SK-N-SH treated with all-trans-retinoic acid at 6 μM for 48 hours (cell line): Measurements from ENCODE around the gene RHOT2.

ENCODE experiments used
- ATAC-seq: fragments of 200-7000 bp; cut with Tn5 transposase; 3 replicates; pipeline ENCODE4 v1.9.1; 2020; ENCODE audit warnings: mild to moderate bottlenecking, moderate library complexity
- ARNTL ChIP-seq: fragments of 450-650 bp; formaldehyde crosslinking; IDR thresholded peaks from 2 replicates; pipeline ENCODE4 v1.5.0; 2020; ENCODE audit warnings: low read depth, mild to moderate bottlenecking, moderate library complexity, borderline replicate concordance
- BACH2 ChIP-seq: fragments of 250-450 bp; sonication (Bioruptor Pico); IDR thresholded peaks from 2 replicates; pipeline ENCODE4 v1.9.0; 2021; ENCODE audit warnings: mild to moderate bottlenecking, borderline replicate concordance
- CSDC2 ChIP-seq: fragments of 250-450 bp; sonication (Bioruptor Pico); IDR thresholded peaks from 2 replicates; pipeline ENCODE4 v1.5.0; 2020; ENCODE audit warnings: mild to moderate bottlenecking, moderate library complexity
- ESRRG ChIP-seq: fragments of 250-450 bp; sonication (Bioruptor Pico); IDR thresholded peaks from 2 replicates; pipeline ENCODE4 v1.6.1; 2021; ENCODE audit warnings: mild to moderate bottlenecking
- GLIS3 ChIP-seq: fragments of 250-450 bp; sonication (Bioruptor Pico); IDR thresholded peaks from 2 replicates; pipeline ENCODE4 v1.5.0; 2020; ENCODE audit warnings: mild to moderate bottlenecking, moderate library complexity
- OSR1 ChIP-seq: fragments of 250-450 bp; sonication (Bioruptor Pico); IDR thresholded peaks from 2 replicates; pipeline ENCODE4 v1.8.0; 2022; ENCODE audit warnings: moderate library complexity, mild to moderate bottlenecking, inconsistent platforms
- PPARA ChIP-seq: fragments of 250-450 bp; sonication (Bioruptor Pico); IDR thresholded peaks from 2 replicates; pipeline ENCODE4 v1.5.0; 2020; ENCODE audit warnings: mild to moderate bottlenecking, borderline replicate concordance
- RARB ChIP-seq: fragments of 250-450 bp; sonication (Bioruptor Pico); IDR thresholded peaks from 2 replicates; pipeline ENCODE4 v1.8.0; 2021; ENCODE audit warnings: mild to moderate bottlenecking, moderate library complexity
- SNAI2 ChIP-seq: fragments of 250-450 bp; sonication (Bioruptor Pico); IDR thresholded peaks from 2 replicates; pipeline ENCODE4 v1.5.0; 2020; ENCODE audit warnings: mild to moderate bottlenecking, moderate library complexity
- TCF4 ChIP-seq: fragments of 250-450 bp; sonication (Bioruptor Pico); IDR thresholded peaks from 2 replicates; pipeline ENCODE4 v1.8.0; 2021; ENCODE audit warnings: mild to moderate bottlenecking, moderate library complexity, borderline replicate concordance
- TOX ChIP-seq: fragments of 250-450 bp; sonication (Bioruptor Pico); IDR thresholded peaks from 2 replicates; pipeline ENCODE4 v1.8.0; 2021; ENCODE audit warnings: mild to moderate bottlenecking, moderate library complexity, borderline replicate concordance
- ZC3H10 ChIP-seq: fragments of 250-450 bp; sonication (Bioruptor Pico); IDR thresholded peaks from 2 replicates; pipeline ENCODE4 v1.5.1; 2021; ENCODE audit warnings: mild to moderate bottlenecking, moderate library complexity
- ZFP3 ChIP-seq: fragments of 250-450 bp; sonication (Bioruptor Pico); IDR thresholded peaks from 2 replicates; pipeline ENCODE4 v1.5.0; 2020; ENCODE audit warnings: mild to moderate bottlenecking, moderate library complexity
- ZFP30 ChIP-seq: fragments of 450-650 bp; formaldehyde crosslinking; IDR thresholded peaks from 2 replicates; pipeline ENCODE4 v1.5.0; 2022; ENCODE audit warnings: mild to moderate bottlenecking, moderate library complexity
- ZNF565 ChIP-seq: fragments of 450-650 bp; formaldehyde crosslinking; conservative IDR thresholded peaks from 2 replicates; pipeline ENCODE4 v1.5.0; 2020; ENCODE audit warnings: low read depth, mild to moderate bottlenecking, moderate library complexity
- ZNF70 ChIP-seq: fragments of 450-650 bp; formaldehyde crosslinking; IDR thresholded peaks from 2 replicates; pipeline ENCODE4 v1.5.0; 2020; ENCODE audit warnings: mild to moderate bottlenecking, moderate library complexity
- TF ChIP-seq, protein P1 (sequence below): fragments of 250-450 bp; sonication (Bioruptor Pico); IDR thresholded peaks from 2 replicates; pipeline ENCODE4 v1.5.1; 2021; ENCODE audit warnings: mild to moderate bottlenecking, moderate library complexity
- TF ChIP-seq, protein P2 (sequence below): fragments of 250-450 bp; sonication (Bioruptor Pico); IDR thresholded peaks from 2 replicates; pipeline ENCODE4 v1.5.1; 2020; ENCODE audit warnings: low read depth, mild to moderate bottlenecking, moderate library complexity
- TF ChIP-seq, protein P3 (sequence below): fragments of 250-450 bp; sonication (Bioruptor Pico); IDR thresholded peaks from 2 replicates; pipeline ENCODE4 v1.5.0; 2020; ENCODE audit warnings: mild to moderate bottlenecking, moderate library complexity
- TF ChIP-seq, protein P4 (sequence below): fragments of 250-450 bp; sonication (Bioruptor Pico); IDR thresholded peaks from 2 replicates; pipeline ENCODE4 v1.8.0; 2021; ENCODE audit warnings: low read depth, mild to moderate bottlenecking, moderate library complexity, borderline replicate concordance

The RHOT2 gene

DNA sequence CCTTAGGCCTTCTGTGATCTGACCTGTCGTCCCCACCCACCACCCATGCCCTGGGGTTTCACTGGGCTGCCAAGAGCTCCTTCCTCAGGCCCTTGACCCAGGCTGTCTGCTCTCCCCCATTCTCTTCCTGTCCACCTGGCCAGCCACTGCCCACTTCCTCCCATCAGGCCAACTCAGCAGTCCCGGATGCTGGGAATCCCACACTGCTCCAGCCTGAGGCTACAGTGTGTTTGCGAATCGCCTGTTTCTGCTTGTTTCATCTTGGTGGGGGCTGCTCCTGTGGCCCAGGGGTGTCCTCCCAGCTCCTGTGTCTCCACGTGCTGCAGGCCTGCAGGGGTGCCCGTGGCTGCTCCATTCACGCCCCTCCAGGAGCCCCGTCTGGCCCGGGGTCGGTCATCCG, 46.1 kb downstream of the RHOT2 start:
- TF ChIP-seq ZNF565 (CRISPR knock-in tag) = no peak
- TF ChIP-seq ZNF70 (CRISPR knock-in tag) = 0 out of 2 replicates have a peak, but pooled peaks have one; percentile 53
- 0 out of 2 replicates have a peak, but pooled peaks have one; percentile 13 for TF ChIP-seq ZFP3 (CRISPR knock-in tag)
- no peak for TF ChIP-seq RARB (CRISPR knock-in tag)

DNA sequence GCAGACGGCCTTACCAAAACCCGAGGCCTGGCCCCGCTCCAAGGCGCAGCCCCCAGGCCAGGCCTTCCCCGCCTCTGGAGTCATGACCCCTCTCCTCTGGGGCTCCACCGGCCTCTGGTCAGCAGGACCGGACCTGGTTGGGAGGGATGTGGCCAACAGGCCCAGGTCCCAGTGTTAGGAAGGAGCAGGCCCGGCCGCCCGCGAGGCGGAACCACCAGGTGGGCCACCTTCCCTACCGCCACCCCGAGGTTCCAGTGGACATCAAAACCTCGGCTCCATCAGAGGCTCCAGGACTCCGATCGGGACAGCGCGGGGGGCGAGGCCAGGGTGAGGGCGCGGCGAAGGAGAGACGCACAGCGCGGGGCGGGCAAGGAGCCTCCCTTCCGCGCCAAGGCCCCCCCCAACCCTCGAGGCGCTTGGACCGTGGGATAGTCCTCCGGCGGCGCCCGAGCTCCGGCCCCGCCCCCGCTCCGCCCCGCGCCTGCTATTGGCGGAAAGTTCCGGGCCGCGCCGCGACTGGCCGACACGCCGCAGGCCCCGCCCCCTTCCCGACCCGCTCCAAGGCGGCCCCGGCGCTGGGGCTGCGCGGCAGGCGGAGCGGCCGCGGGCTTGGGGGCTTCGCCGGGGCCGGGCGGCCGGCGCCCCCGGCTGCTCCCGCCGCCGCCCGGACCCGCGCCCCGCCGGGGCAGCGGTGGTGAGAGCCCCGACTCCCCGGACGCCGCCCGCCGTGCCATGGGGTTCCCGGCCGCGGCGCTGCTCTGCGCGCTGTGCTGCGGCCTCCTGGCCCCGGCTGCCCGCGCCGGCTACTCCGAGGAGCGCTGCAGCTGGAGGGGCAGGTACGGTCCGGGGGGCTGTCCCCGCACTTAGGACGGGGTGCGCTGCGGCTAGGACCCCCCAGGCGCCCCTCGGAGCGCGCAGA, 46.9 kb downstream of the RHOT2 start, which contains the start of gene METRN:
Gene METRN (plus strand): TSS at position 561 of the 919 bp plus-strand sequence. CDS start 172 bp downstream, at position 733.
- peak; percentile 65 for ATAC-seq
- TF ChIP-seq ZNF565 (CRISPR knock-in tag) = no peak
- no peak for TF ChIP-seq ESRRG

More for the DNA sequence above, 46.1 kb downstream of the RHOT2 start:
- ATAC-seq = no peak

DNA sequence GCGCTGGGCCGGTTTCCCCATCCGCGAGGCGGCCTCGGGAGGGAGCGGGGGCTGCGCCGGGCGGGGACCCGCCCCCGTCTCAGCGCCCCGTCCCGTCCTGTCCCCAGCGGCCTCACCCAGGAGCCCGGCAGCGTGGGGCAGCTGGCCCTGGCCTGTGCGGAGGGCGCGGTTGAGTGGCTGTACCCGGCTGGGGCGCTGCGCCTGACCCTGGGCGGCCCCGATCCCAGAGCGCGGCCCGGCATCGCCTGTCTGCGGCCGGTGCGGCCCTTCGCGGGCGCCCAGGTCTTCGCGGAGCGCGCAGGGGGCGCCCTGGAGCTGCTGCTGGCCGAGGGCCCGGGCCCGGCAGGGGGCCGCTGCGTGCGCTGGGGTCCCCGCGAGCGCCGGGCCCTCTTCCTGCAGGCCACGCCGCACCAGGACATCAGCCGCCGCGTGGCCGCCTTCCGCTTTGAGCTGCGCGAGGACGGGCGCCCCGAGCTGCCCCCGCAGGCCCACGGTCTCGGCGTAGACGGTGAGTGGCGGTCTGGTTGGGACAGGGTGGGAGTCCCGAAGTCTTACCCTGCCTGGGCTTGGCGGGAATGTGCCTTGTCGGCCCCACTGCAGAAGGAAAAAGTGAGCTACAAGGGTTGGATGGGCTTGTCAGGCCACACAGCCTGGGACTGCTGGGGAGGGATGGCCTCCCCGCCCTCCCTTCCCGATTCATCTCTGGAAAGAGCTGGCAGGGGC, 47.7 kb downstream of the RHOT2 start:
- TF ChIP-seq ZNF70 (CRISPR knock-in tag) (no peak), OSR1 (no peak), ARNTL (no peak), PPARA (CRISPR knock-in tag) (no peak), TOX (CRISPR knock-in tag) (no peak), ZC3H10 (CRISPR knock-in tag) (no peak), TCF4 (CRISPR knock-in tag) (no peak), ZFP30 (CRISPR knock-in tag) (no peak), GLIS3 (no peak), ESRRG (no peak), CSDC2 (CRISPR knock-in tag) (no peak), ZNF565 (CRISPR knock-in tag) (no peak)
- TF ChIP-seq, protein P1, sequence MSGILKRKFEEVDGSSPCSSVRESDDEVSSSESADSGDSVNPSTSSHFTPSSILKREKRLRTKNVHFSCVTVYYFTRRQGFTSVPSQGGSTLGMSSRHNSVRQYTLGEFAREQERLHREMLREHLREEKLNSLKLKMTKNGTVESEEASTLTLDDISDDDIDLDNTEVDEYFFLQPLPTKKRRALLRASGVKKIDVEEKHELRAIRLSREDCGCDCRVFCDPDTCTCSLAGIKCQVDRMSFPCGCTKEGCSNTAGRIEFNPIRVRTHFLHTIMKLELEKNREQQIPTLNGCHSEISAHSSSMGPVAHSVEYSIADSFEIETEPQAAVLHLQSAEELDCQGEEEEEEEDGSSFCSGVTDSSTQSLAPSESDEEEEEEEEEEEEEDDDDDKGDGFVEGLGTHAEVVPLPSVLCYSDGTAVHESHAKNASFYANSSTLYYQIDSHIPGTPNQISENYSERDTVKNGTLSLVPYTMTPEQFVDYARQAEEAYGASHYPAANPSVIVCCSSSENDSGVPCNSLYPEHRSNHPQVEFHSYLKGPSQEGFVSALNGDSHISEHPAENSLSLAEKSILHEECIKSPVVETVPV (CRISPR knock-in tag) = no peak
- TF ChIP-seq, protein P2, sequence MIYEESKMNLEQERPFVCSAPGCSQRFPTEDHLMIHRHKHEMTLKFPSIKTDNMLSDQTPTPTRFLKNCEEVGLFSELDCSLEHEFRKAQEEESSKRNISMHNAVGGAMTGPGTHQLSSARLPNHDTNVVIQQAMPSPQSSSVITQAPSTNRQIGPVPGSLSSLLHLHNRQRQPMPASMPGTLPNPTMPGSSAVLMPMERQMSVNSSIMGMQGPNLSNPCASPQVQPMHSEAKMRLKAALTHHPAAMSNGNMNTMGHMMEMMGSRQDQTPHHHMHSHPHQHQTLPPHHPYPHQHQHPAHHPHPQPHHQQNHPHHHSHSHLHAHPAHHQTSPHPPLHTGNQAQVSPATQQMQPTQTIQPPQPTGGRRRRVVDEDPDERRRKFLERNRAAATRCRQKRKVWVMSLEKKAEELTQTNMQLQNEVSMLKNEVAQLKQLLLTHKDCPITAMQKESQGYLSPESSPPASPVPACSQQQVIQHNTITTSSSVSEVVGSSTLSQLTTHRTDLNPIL (CRISPR knock-in tag) = no peak
- TF ChIP-seq, protein P3, sequence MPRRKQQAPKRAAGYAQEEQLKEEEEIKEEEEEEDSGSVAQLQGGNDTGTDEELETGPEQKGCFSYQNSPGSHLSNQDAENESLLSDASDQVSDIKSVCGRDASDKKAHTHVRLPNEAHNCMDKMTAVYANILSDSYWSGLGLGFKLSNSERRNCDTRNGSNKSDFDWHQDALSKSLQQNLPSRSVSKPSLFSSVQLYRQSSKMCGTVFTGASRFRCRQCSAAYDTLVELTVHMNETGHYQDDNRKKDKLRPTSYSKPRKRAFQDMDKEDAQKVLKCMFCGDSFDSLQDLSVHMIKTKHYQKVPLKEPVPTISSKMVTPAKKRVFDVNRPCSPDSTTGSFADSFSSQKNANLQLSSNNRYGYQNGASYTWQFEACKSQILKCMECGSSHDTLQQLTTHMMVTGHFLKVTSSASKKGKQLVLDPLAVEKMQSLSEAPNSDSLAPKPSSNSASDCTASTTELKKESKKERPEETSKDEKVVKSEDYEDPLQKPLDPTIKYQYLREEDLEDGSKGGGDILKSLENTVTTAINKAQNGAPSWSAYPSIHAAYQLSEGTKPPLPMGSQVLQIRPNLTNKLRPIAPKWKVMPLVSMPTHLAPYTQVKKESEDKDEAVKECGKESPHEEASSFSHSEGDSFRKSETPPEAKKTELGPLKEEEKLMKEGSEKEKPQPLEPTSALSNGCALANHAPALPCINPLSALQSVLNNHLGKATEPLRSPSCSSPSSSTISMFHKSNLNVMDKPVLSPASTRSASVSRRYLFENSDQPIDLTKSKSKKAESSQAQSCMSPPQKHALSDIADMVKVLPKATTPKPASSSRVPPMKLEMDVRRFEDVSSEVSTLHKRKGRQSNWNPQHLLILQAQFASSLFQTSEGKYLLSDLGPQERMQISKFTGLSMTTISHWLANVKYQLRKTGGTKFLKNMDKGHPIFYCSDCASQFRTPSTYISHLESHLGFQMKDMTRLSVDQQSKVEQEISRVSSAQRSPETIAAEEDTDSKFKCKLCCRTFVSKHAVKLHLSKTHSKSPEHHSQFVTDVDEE (CRISPR knock-in tag) = no peak
- TF ChIP-seq, all 23 proteins: peak for 0
- peak; percentile 1 for ATAC-seq

DNA sequence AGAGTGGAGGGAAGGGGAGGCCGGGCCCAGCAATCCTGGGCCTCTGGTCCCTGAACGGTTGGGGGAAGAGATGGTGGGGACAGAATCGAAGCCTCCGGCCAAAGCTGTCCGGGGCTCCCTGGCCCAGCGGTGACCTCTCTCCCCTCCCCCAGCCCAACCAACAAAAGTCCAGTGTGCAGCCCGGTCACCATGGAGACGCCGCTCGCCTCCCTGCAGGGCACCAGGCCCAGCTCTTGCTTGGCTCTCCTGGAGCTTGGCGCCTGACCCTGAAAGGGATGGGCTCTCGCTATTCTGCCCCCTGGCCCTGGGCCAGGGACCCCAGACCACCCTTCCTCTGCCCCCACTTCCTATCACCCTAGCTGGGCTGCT, 48.3 kb downstream of the RHOT2 start:
- ATAC-seq = peak; percentile 3; the same call in 2 of the 3 replicates
- TF ChIP-seq BACH2 (CRISPR knock-in tag) (no peak), ZFP30 (CRISPR knock-in tag) (no peak), ARNTL (no peak), SNAI2 (CRISPR knock-in tag) (no peak), ZC3H10 (CRISPR knock-in tag) (no peak), OSR1 (no peak)
- TF ChIP-seq, protein P1 (CRISPR knock-in tag) = no peak
- TF ChIP-seq, protein P4, sequence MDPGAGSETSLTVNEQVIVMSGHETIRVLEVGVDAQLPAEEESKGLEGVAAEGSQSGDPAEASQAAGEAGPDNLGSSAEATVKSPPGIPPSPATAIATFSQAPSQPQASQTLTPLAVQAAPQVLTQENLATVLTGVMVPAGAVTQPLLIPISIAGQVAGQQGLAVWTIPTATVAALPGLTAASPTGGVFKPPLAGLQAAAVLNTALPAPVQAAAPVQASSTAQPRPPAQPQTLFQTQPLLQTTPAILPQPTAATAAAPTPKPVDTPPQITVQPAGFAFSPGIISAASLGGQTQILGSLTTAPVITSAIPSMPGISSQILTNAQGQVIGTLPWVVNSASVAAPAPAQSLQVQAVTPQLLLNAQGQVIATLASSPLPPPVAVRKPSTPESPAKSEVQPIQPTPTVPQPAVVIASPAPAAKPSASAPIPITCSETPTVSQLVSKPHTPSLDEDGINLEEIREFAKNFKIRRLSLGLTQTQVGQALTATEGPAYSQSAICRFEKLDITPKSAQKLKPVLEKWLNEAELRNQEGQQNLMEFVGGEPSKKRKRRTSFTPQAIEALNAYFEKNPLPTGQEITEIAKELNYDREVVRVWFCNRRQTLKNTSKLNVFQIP (CRISPR knock-in tag) = no peak
- TF ChIP-seq, protein P3 (CRISPR knock-in tag) = no peak
